ENCODE measurements around the gene HIVEP3.

HIVEP3 gene

DNA sequence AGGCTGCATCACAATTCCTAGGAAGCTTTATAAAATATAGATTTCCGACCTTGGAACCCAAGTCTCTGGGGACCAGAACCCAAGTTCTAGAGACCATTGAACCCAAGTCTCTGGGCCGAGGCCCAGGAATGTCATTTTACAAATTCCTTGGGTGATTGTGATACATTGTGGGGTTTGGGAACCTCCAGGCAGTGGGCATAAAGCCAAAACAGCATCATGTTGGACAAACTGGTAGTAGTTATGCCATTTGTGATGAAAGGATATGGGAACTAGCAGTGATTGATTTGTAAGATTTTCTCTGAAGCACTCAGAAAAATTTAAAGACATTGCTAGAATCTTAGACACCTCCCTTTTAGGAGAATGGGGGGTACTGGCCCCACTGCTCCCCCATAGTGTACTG lies 160.2 kb downstream of the HIVEP3 start:
- DNase-seq (ENCODE audit: low spot score): no peak

DNA sequence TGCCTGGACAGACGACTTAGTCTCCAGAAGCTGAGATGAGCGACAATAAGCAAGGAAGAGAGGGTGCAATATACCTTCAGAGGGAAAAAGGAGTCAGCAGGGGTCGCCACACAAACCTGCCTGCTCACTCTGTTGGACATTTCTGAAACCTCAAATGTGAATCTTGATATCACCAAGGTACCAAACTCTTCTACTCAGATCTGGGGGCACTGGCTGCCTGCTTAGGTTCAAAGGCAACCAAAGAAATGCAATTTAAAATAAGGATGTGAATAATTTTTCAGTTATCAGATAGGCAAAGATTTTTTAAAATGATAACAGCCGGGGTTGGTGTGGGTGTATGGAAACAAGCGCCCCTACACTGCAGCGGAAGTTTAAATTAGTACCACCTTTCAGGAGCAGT lies 164.2 kb downstream of the HIVEP3 start:
- peak; percentile 44 for DNase-seq (ENCODE audit: low spot score)

DNA sequence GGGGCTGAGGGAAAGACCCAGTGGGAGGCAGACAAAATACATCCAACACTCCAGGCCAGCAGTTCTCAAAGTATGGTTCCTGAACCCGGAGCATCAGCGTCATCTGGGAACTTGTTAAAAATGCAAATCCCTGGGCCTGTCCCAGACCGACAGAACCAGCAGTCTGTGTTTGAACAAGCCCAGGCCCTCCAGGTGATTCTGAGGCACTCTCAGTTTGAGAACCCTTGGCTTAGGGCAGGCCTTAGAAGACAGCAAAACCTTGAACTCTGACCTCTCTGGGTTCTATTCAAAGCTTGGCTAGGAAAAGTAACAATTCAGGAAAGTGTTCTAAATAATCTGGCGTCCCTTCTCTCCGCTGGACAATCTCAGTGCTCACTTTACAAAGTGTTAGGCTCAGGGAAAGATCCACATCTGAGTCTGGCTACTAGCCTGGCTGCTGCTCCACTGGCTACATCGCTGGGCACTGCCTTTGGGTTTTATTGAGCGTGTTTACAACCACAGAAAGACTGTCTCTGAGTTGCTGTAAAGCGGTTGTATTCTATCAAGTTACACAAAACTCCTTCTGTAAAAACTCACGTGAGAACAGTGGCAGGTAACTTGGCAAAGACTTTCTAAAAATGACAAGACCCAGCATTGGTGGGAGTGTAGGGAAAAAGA lies 166.1 kb downstream of the HIVEP3 start:
- DNase-seq (ENCODE audit: low spot score): no peak

DNA sequence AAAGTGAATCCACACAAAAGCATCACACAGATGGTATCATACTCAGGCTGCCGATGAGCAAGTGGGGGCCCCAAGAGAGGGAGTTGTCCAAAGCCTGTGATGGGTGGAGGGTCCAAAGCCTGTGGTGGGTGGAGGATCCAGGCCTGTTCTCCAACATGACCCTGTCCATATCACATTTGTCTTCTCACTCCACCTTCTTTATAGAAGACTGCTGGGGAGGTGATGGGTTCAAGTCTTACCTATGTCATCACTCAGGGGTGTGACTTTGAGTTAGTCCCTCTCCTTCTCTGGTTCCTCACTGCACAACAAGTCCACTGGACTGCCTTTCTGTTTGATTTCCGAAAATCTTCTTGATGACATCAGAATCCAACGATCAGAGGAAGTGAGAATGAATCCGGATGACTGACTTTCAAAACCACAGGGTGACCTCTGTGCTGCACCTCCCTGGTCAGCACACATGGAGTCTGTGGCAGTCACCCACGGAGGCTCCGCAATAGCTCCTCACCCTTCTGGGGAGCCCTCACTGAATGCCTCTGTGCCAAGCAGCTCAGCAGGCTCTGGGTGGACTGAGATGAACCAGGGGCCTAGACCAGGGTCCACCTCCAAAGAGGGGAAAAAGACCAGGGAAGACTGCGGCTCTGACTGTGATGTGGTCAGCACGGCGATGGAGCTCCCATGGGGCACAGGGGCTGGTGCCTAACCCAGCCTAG lies 166.8 kb downstream of the HIVEP3 start:
- DNase-seq (ENCODE audit: low spot score): peak; percentile 33

DNA sequence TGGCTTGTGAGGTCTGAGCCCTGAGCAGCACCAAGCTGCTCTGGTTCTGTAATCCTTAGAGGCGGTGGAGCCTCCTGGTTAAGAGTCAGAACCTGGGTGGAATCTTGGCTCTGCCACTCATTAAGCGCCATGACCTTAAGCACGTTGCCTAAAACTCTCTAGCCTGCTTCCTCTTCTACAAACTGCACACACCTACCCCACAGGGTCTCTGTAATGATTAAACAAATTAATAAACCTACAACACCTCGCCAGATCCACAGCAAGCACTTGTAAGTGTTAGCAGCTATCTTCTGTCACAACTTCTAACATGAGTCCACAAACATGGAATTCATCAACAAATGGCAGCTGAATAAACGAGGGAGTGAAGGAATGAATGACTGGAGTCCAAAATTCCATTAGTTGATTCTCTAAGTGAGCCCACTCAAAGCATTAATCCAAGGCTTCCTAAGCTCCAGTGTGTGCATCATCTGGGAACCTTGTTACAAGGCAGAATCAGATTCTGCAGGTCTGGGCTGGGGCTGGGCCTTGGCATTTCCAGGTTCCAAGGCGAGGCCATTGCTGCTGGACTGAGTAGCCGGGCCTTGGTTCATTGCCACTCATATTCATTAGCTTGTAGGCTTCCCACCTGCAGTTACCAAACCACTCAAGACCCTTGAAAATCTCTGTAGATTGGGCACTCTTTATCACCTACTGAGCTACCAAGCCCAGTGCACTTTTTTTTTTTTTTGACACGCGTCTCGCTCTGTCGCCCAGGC lies 168.6 kb downstream of the HIVEP3 start:
- DNase-seq (ENCODE audit: low spot score): no peak

DNA sequence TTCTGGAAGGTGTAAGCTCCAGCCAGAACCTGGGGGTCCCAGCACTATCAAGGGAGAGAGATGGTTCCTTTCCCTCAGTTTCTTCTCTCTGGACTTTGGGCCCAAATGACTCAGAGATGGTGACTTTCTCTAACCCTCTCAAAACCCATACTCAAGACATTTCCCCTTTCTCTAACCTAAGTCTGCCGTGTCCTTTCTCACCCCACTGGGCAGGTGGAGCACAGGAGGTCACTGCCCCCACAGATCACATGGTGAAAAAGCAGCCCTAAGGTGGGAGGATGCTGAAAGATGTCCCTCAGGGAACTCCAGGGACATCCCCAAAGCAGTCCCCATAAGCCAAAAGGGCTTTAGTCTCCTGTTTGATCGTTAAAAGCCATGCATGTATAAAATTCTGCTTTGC lies 173.7 kb downstream of the HIVEP3 start:
- no peak for DNase-seq (ENCODE audit: low spot score)

DNA sequence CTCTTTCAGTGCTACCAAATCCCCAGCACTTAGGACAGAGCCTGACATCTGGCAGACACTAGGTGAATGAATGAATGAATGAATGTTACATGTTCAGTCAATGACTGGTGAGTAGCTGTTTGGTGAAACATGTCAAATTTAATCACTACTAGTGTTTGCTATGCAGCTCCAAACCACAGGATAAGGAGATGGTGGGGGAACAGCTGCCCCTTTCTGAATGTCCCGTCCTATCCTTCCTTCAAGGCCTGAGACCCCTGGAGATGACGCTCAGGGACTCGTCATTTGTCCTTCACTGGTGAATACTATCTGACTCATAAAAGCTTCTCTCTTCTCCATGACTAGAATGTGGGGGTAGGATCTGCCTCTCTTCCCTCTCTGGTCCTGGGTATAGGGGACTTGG lies 175.4 kb downstream of the HIVEP3 start:
- DNase-seq (ENCODE audit: low spot score): no peak

DNA sequence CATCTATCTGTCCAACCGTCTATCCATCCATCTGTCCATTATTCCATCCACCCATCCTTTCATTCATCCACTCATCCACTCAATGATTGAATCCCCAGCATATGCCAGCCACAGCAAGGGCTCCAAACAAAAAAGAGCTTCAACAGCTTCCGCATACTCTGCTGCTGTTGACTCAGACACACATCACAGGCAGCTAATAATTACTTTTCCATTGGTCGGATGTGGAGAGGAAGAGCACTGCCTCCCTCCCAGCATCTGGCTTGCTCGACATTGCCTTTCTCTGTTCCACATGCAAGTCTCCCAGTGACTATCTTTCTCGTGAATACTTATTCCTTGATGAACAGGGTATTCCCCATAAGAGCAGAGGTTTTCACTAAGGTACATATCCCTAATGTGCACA lies 176.5 kb downstream of the HIVEP3 start:
- DNase-seq (ENCODE audit: low spot score): no peak

DNA sequence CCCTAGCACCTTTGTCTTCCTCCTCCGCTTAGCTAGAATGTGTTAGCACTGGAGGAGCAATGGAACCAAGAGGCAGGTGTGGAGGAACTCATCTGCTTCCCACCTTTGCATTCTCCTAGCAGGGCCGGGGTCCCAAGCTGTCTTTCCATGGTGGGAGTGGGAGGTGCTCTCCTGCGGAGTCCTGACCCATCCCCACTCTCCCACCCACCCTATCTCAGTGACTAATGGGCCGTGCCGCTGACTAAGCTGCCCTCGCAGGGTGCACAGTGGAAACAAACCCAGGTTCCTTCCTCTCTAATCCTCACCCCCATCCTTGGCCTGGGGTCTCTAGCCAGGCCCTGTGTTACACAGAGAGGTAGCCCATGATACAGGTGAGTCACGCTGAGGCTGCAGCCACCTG lies 177.5 kb downstream of the HIVEP3 start:
- no peak for DNase-seq (ENCODE audit: low spot score)

DNA sequence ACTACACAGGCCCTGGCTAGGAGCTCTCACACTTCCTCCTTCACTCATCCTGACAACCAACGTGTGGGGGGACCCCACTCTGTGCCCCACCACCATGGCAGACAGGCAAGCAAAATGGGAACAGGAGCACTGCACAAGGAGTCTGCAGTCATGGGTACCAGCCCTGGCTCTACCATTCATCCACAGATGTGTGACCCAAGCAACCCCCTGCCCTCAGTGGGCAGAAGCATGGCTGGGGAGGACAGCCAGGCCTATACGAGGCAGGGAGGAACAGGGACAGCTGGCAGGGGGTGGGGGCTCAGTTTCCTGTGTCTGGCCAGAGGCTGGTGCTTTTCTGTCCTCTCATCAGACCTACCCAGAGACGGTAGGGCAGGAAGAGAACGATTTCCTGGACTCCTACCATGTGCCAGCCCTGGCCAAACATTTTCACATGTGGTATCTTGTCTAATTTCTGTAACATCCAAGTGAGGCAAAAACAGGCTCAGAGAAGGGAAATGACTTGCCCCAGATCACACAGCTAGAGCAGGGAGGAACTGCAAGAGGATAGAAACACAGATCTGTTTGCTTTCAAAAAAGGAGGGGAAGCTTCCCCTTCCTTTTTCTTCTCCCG lies 178.0 kb downstream of the HIVEP3 start:
- DNase-seq (ENCODE audit: low spot score): peak; percentile 68

DNA sequence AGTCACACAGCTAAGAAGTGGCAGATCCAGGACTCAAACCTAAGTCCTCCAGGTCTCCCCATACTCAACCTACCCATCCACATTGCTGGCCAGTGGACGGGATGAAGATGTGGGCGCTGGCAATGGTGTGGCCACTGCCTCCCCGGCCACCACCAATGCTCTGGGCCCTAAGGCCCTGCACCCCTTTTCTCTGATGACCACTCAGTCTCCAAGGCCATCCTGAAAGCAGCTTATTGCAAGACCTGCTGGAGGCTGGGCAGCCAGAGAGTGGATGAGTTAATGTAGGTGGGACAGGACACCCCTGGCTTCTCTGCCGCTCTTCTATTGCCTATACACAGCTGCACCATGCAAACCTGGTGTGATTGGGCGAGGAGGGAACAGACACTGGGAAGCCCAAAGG lies 178.7 kb downstream of the HIVEP3 start:
- DNase-seq (ENCODE audit: low spot score): no peak

DNA sequence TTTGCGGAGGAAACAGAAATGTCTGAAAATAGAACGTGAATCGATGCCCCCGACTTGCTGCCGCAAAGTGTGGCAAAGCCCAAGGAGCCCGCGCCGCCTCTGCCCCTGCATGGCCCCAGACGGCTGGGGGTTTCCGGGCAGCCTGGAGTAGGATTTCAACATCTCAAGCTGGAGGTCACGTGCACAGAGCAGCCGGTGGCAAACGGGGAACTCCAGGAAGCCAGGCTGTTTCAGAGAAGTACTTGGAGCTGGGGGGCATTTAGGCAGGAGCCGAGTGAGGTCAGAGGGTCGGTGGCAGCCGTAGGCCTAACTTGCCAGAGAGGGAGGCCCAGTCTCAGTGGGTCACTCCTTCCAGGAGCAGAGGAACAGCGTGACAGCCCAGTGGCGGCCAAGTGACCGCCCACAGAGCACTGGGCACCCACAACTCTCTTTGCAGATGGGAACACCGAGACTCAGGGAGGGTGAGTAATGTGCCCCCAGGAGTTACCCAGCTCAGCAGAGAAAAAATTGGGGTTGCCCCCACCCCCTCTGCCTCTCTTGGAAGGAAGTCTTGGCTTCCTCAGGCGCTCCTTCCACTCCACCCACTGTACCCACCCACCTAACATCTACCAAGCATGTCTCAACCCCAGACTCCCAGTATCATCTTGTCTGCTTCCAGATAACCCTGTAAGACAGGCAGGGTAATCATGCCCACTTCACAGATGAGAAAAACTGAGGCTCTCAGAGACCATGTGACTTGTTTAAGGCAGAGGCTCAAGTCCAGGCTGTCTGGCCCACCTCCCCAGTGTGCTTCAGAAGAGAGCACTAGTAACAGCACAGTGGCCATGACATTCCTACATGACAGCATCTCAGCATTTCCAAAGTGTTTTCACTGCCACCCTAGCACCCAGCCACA lies 179.4 kb downstream of the HIVEP3 start:
- DNase-seq (ENCODE audit: low spot score): peak; percentile 87

DNA sequence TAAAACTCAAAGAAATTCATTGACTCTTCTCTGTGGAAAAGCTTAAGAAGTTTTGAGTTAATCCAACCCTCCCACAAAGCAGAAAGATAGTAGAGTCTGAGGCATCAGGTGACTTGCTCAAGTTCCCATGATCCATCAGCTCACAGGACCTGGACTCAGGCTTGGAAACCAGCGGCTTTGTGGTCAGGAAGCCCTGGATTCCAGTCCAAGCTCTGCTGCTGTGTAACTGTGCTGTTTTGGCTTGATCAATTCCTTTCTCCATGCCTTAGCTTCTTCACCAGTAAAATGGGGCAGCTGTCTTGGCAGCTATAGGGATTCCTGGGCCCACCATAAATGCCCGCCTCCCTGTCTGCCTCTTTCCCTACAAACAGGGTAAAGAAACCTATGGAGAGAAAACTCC lies 180.2 kb downstream of the HIVEP3 start:
- DNase-seq (ENCODE audit: low spot score): no peak

DNA sequence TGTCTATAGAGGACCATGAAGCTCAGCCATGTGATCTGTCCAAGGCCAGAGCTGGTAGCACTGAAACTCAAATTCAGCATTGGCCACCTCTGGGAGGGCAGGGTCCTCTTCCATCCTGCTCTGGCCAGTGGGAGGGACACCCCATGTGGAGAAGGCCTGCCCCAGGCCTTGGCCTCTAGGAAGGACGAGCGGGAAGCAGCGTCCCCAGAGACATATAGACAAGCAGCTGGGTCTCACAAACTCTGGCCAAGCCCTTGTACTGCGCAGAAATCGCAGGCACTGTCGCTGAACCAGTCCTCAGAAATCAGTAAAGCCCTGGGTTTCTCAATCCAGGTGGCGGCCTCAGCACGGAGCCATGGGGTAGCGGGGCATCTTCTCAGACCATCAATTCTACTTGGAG lies 180.7 kb downstream of the HIVEP3 start:
- DNase-seq (ENCODE audit: low spot score): no peak

DNA sequence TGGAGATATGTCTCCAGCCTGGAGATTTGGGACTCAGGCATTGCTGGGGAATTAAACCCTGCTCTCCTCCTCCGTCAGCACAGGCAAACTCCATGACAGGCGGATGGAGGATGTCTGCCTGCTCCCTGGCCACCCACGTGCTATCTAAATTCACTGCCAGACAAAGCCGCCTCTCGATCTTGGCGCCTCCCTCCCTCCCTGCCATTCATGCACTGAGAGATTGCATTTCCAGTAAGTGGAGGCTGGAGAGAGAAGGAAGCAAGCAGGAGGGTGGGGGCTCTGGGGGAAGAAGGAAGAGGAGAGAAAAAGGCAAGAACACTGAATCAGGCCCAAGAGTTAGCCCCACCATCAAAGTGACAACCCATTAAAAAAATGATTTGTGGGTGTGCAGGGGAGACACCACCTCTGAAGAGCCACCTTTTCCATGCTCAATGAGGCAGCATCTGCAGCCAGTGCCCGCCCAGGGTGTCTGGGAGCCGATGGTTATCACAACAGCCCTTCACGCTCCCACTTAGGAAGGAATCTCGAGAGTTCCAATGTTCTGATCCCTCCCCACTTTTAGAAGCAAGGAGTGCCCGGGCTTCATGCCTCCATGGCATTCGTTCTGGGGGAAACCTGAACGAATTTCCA lies 183.0 kb downstream of the HIVEP3 start:
- DNase-seq (ENCODE audit: low spot score): no peak

DNA sequence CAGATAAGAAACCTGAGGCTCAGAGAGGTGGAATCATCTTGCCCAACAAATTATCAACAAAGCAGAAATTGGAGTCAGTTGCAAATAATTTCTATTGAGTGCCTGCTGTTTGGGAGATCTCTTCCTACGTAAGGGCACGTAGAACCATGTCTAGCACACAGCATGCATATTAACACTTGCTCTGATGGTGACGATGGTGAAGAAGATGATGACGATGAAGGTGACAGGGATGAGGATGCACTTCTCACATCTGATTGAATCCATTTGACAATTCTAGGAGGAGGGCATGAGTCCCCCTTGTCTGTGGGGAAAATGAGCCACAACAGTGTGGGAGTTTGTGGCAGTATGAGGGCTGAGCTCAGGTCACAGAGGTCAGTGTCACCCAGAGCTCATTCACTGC lies 183.6 kb downstream of the HIVEP3 start:
- no peak for DNase-seq (ENCODE audit: low spot score)

DNA sequence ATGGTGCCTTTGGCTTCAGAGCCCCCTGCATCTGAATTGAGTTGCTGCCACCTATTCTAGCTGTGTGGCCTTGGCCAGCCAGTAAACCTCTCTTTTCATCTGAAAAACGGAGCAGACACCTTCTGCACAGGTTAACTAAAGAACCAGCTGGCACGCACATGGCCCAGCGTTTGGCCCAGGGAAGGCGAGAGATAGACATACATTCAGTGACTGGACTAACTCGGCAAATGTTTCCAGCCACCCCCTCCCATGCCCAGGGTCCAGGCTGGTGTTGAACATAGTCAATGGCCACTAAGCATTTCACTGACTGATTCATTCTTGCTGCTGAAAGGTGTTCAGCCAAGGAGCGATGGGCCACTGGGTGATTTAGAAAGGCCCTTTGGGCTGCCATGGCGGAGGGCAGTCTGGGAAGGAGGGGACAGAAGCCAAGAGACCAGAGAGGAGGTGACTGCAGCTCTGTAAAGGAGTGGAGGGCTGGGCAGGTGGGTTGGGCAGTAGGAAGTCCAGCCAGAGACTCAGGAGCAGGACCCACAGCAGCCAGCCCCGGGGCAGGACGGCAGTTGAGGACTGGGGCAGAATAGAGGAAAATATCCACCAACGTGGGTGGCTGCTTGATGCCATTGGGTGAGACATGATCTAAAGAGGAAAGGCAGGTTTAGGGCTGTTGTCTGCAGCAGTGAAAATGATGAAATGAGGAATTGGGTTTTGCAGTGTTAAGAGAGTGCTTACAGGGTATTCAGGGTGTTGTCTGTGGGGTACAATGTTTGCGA lies 184.3 kb downstream of the HIVEP3 start:
- no peak for DNase-seq (ENCODE audit: low spot score)

DNA sequence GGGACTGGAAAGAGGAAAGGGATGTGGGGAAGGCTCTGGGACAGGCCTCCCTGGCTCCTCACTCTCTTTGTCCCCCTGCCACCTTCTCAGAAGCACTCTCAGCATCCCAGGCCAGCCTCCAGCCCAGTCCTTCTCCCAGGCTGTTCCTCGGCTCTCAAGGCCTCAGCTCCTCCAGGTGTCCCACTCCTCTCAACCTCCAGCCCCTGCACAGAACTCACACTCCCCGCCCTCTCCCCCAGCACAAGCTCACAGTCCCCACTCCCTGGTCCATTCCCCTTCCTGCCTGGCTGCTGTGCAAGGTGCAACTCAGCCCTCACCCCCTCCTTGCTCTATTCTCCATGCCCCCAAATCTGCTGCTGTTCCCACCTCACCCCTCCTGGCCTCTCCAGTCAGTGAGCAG lies 185.0 kb downstream of the HIVEP3 start:
- DNase-seq (ENCODE audit: low spot score): no peak

DNA sequence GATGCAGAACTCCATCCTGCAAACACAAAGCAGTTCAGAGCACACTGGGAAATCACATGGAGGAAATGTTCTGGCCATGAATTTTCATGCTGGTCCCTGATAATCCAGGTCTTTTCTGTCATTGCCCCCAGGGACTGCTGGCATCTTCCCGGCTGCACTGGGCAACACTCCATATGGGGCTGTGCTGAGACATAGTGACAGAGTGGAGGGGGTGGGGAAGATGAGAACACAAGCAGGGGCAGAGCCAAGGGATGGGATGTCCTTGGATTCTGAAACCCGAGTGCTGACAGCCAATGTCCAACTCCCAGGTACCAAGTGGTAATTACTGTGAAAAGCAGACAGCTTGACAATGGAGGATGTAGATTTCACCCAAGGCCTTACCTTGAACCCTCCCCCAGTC lies 185.7 kb downstream of the HIVEP3 start:
- no peak for DNase-seq (ENCODE audit: low spot score)

DNA sequence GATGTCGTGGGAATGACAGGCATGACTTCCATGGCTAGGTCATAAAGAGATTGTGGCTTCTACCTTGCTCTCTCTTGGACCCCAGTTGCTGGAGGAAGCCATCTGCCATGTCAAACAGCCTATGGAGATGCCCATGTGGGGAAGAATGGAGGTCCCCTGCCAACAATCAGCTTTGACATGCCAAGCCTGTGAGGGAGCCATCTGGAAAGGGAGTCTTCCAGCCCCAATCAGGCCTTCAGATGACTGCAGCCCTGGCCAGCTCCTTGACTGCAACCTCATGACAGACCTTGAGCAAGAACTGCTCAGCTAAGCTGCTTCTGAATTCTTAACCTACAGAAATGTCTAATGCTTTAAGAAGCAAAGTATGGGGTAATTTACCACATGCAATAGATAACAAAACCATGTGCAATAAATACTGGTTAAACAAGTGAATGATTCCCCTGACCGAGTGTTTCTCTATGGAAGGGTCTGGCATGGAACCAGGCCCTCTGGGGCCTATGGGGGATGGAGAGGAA lies 187.1 kb downstream of the HIVEP3 start:
- no peak for DNase-seq (ENCODE audit: low spot score)

Measured in activated CD4-positive, alpha-beta T cell treated with anti-CD3 and anti-CD28 coated beads, Interleukin-2, Interleukin-4, amounts not matched to agents 100 ng/mL and 50 ng/mL, durations not matched to agents 16 hours and 8 hours (primary cell).